ENCODE data around the gene IL1RAPL1.

DNA sequence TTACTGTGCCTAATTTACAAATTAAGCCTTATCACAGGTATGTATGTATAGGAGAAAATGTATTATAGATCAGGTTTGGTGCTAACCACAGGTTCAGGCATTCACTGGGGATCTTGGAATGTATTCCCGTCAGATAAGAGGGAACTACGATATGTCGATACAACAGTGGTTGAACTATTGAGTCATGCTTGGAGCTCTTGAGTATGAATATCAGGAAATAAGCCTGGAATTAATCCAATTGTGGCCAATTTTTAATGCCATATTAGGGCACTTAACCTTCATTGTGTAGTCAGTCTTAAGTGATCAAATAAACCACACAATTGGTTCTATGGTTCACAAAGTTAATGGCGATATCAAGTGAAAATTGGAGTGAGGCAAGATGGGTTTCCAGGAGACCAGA is 556.5 kb downstream of the IL1RAPL1 start:
- TF ChIP-seq, protein P1, sequence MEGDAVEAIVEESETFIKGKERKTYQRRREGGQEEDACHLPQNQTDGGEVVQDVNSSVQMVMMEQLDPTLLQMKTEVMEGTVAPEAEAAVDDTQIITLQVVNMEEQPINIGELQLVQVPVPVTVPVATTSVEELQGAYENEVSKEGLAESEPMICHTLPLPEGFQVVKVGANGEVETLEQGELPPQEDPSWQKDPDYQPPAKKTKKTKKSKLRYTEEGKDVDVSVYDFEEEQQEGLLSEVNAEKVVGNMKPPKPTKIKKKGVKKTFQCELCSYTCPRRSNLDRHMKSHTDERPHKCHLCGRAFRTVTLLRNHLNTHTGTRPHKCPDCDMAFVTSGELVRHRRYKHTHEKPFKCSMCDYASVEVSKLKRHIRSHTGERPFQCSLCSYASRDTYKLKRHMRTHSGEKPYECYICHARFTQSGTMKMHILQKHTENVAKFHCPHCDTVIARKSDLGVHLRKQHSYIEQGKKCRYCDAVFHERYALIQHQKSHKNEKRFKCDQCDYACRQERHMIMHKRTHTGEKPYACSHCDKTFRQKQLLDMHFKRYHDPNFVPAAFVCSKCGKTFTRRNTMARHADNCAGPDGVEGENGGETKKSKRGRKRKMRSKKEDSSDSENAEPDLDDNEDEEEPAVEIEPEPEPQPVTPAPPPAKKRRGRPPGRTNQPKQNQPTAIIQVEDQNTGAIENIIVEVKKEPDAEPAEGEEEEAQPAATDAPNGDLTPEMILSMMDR (conservative IDR thresholded peaks at IDR 0.05; ENCODE audit: low read length): no peak
- no peak for TF ChIP-seq EZH2phosphoT487 (IDR thresholded peaks at IDR 0.05; ENCODE audit: borderline replicate concordance)
